GM12873 (cell line): ENCODE results near the gene LARGE1.

Experiments used
- TF ChIP-seq, protein P1 (sequence below): IDR thresholded peaks from 2 replicates; pipeline ENCODE4 v1.5.1; 2012; ENCODE audit warnings: low read depth, mild to moderate bottlenecking, moderate library complexity, low read length, control low read depth; ENCODE audit not compliant: insufficient read depth; ENCODE audit errors: missing control alignments

LARGE1 gene

DNA sequence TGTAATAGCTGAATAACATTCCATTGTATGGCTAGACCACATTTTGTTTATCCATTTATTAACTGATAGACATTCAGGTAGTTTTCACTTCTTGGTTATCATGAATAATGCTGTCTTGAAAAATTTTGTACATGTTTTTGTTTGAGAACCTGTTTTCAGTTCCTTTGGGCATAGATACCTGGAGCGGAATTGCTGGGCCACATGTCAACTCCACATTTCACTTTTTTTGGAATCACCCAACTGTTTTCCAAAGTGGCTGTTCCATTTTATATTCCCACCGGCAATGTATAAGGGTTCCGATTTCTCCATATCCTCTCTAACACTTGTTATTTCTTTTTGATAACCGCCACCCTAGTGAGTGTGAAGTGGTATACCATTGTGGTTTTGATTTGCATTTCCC is 184.3 kb downstream of the LARGE1 start:
- TF ChIP-seq, protein P1, sequence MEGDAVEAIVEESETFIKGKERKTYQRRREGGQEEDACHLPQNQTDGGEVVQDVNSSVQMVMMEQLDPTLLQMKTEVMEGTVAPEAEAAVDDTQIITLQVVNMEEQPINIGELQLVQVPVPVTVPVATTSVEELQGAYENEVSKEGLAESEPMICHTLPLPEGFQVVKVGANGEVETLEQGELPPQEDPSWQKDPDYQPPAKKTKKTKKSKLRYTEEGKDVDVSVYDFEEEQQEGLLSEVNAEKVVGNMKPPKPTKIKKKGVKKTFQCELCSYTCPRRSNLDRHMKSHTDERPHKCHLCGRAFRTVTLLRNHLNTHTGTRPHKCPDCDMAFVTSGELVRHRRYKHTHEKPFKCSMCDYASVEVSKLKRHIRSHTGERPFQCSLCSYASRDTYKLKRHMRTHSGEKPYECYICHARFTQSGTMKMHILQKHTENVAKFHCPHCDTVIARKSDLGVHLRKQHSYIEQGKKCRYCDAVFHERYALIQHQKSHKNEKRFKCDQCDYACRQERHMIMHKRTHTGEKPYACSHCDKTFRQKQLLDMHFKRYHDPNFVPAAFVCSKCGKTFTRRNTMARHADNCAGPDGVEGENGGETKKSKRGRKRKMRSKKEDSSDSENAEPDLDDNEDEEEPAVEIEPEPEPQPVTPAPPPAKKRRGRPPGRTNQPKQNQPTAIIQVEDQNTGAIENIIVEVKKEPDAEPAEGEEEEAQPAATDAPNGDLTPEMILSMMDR, result no peak

DNA sequence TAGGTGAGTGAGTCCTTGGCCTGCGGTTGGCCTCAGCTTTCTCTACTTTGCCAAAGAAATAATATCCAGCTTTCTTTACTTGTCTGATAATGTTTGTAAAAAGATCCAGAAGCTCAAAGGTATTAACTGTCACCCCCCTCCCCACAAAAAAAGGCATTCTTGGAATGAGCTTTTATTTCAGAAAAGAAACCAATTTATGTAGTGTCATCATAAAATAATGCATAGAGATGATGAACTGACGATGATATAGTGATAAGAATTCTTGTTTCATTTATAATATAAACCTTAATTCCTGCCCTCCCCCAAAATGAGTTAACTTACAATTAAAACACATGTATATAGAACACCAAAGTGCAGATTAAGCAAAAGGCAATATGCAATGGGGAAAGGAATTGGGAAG is 191.4 kb downstream of the LARGE1 start:
- TF ChIP-seq, protein P1, result no peak

DNA sequence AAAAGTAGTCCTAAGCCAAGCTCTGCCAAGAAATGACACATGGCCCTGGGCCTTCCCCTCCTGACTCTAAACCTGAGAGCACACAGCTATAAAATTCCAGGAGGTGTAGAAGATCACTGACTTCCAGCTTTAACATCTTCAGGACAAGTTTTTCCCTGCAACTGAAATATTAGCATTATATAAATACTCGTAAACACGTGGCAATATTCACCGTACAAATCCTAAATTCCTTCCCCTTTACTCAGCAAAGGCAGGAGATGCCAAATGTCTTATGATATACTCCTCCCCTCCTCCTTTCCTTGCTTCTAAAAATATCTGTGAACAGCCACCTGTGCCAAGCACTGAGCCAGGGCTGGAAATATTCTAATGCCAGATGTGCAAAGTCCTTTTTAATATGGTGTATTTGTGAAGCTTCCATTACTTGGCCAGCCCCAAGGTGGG is 194.0 kb downstream of the LARGE1 start:
- TF ChIP-seq, protein P1, result no peak

DNA sequence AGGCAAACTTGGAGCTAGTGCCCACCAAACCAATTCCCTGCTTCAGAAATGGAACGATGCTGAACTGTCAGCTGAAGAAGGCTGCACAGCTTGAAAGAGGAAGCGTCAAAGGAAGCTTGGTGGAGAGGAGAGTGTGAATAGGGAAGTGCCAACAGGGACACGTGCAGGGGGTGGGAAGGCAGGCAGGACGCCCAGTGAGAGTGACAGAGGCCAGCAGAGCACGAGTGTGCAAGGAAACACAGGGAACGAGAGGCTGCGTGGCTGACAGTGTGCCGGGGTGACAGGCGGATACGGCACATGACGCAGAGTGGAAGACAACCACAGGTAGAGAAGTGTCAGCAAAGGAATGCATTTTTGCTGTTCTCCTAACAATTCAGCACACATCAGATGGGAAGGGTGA is 196.4 kb downstream of the LARGE1 start:
- TF ChIP-seq, protein P1, result no peak

DNA sequence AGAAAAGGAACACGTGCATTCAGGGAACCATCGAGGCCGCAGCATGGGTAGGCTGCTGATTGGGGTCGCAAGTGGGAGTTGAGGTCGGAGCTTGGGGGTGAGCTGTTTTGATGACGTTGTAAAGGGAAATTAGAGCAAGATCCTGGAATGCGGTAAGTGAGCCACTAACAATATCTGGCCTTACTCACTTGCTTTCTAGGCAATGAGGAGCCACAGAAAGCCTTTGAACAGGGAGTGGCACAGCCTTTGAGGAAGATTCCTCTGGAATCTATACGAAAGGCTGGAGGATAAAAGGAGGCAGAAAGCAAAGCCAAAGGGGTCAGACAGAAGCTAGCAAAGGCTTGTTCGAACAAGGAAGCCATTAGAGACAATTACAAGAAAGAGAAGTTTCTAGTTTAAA is 197.5 kb downstream of the LARGE1 start:
- TF ChIP-seq, protein P1, result no peak

DNA sequence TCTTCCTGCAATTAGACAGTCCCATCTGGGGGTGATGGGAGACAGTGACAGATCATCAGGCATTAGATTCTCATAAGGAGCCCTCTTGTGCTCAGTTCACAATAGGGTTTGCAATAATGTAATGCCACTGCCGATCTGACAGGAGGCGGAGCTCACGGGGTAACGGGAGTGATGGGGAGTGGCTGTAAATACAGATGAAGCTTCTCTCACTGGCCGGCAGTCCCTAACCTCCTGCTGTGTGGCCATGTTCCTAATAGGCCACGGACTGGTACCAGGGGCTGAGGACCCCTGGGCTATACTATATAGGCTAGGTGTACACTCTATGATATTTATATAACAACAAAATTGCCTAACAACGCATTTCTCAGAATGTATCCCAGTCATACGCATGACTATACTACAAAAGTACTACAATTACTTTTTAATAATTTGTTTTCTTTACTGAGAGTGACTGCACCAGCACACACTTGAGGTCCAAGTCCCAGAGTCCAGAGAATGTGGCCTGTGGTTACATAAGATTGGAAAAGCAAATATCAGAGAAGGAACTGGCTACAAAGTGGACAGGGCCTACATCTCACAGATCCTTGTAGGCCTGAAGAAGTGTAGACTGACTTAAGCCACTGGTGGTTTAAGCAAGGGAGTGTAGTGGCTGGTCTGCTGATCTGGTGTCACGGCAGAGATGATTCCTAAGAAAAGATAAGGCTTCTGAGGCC is 200.0 kb downstream of the LARGE1 start:
- TF ChIP-seq, protein P1, result no peak

DNA sequence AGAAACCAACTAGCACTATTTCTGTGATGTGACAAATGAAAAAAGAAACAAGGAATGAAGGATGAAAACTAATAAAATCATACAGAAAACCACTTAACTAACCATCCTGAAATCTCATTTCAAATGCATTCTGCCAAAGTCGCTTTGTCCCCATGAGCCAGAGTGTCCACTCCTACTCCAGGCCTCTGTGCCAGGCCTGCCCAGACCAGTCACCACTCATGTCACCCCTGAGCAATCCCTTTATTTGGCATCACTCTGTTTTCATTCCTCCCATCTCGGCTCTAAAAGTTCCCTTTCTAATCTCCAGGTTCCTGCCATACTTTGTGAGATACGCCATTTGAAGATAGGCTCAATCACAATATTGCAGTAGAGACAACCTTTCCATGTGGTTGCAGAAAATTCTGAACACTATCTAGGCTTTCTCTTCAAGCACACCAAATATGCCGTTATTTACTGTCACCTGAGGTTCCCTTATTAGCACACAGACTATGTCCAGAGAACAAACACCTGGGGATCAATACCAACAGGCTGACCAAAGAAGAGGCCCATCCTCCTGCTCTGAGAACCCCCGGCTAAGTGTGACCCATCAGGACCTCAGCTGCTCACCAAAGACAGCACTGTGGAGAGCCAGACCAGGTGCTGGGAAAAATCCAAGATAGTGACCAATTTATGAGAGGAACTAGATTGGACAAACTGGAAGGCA is 202.4 kb downstream of the LARGE1 start:
- TF ChIP-seq, protein P1, result no peak
